Measurements from ENCODE around the gene SLC25A51. TPM values are rescaled to one million over a fixed set of nuclear protein-coding genes. Genes with fewer than 3 reads are reported as not detected.

The SLC25A51 gene
- total RNA-seq, 1 donor from 2014 or later, result 60.4 TPM

DNA sequence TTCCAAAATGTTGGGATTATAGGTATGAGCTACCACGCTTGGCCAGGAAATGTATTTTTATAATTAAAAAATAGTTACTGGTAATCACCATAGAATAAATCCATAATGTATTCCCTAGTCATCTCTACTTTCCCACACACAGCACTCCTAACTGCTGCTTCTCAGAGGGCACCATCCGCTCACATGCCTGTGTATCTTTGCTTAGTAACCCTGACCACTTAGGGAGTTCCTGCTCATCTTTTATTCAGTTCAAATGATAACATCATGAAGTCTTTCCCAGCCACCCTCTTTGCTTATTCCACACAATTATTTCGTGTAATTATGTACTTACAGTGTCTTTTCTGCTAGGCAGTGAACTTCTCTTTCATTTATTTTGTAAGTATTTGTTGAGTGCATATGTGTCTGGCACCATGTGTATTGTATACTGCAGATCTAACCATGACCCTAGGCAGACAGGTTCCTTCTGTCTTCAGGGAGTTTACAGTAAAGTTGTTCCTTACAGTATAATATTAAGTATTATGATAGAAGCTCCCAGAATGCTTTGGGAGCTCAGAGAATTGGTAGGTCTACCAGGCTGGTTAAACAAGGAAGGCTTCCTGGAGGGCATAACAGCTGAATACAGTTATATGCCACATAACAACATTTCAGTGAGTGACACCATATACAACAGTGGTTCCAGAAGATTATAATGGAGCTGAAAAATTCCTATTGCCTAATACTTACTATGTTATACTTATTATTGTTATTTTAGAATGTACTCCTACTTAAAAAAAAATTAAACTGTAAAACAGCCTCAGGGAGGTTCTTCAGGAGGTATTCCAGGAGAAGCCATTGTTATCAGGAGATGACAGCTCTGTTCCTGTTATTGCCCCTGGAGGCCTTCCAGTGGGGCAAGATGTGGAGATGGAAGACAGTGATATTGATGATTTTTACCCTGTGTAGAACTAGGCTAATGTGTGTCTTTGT is 64.1 kb downstream of the SLC25A51 start:
- peak; percentile 6 for DNase-seq (ENCODE audit: low read depth)

Other genes with a start within 250 kb of the SLC25A51 start
- 3.0 and 7.4 TPM in 2 replicates for gene TRMT10B, start 150.3 kb downstream of the SLC25A51 start, total RNA-seq
- 30.9 and 46.6 TPM in 2 replicates for gene EXOSC3, start 119.1 kb downstream of the SLC25A51 start, total RNA-seq
- gene DCAF10, start 103.3 kb downstream of the SLC25A51 start, total RNA-seq, result 13.2 and 70.0 TPM in 2 replicates
- 36.6 and 37.3 TPM in 2 replicates for gene SHB, start 165.1 kb upstream of the SLC25A51 start, total RNA-seq

Data from renal cortical epithelial cell (primary cell).